HG03045 (cell line): ENCODE measurements around the gene THAP4.

Experiments
- ATAC-seq: cut with Tn5 transposase; IDR thresholded peaks from one replicate; pipeline ENCODE4 v1.9.1; 2021; ENCODE audit warnings: mild to moderate bottlenecking, moderate library complexity; ENCODE audit not compliant: unreplicated experiment

Gene THAP4, protein sequence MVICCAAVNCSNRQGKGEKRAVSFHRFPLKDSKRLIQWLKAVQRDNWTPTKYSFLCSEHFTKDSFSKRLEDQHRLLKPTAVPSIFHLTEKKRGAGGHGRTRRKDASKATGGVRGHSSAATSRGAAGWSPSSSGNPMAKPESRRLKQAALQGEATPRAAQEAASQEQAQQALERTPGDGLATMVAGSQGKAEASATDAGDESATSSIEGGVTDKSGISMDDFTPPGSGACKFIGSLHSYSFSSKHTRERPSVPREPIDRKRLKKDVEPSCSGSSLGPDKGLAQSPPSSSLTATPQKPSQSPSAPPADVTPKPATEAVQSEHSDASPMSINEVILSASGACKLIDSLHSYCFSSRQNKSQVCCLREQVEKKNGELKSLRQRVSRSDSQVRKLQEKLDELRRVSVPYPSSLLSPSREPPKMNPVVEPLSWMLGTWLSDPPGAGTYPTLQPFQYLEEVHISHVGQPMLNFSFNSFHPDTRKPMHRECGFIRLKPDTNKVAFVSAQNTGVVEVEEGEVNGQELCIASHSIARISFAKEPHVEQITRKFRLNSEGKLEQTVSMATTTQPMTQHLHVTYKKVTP

DNA sequence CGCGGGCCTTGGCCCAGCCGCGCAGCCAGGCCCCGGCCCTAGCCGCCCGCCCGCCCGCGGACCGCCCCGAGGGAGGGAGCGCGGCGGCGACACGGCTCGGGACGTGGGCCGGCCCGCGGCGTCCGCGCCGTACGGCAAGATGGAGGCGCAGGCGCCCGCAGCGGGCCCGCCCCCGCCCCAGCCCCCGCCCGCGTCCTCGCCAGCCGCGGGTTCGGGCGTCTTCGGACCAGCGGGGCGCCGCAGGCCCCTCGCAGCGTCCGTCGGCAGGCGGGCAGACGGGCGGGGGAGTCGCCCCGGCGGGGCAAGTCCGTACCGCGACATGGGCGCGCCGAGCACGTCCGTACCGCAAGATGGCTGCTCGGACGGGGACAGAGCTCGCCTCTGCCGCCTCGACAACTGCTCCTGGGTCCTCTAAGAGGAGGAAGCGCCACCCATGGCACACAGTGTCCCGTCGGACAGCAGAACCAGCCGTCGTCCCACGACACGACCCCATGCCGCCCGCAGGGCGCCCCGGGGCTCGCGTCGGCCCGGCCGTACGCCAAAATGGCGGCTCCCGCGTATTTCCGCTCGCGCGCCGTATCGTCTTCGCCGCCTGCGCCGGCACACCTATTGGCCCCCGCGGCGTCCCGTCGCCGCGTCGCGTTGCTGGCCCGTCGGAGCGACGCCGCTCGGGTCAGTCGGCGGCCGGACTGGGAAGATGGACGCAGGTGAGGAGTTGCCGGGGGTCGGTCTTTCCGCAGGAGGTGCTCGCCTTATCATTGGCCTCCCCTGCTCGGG is at the start of gene THAP4, which contains the start of gene ATG4B:
Gene THAP4, minus strand, starts transcription at position 141 of the 777 bp plus-strand sequence. CDS start 141 bp downstream, outside the sequence.
Gene ATG4B, plus strand, starts transcription at position 676 of the 777 bp plus-strand sequence. Its CDS starts 22 bp downstream, at position 698.
- peak; percentile 70 for ATAC-seq

DNA sequence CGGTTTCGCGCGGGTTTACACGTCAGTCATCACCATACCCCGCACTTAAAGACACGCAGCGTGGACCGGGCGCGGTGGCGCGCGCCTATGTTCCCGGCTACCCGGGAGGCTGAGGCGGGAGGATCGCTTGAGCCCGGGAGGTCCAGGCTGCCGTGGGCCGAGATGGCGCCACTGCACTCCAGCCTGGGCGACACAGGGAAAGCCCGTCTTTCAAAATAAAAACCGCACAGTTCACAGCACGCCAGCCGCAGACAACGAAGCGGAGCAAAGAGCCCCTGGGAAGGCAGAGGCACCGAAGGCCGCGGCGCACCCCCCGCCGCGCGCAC is 49.3 kb upstream of the THAP4 start:
- ATAC-seq = peak; percentile 17

DNA sequence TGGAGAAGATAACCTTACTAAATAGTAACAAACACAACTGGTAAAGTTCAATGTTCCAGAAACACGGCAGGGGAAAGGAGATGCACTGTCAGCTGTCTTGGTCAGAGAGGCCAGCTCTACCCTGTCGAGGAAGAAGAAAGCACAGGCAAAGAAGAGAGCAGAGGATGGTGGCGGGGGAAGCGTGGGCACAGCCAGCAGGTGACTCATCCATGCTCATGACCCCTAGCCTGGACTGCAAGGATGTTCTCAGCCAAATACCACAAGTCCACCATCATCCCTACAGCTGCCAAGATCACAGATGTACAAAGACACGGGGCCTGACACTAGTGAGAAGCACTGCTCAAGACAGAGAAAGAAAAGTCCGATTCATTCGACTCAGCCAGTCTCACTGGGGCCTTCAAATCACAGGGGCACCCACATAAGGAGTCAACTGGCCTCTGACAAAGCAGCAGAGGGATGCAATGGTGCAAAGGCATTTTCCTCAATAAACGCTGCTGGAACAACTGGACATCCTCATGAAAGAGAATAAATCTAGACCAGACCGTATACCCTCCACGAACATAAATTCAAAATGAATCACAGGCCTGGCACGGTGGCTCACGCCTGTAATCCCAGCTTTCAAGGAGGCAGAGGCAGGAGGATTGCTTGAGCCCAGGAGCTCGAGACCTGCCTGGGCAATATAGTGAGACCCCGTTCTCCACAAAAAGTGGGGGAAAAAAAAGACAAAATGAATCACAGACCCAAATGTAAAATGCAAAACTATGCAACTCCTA is 44.1 kb upstream of the THAP4 start:
- no peak for ATAC-seq

DNA sequence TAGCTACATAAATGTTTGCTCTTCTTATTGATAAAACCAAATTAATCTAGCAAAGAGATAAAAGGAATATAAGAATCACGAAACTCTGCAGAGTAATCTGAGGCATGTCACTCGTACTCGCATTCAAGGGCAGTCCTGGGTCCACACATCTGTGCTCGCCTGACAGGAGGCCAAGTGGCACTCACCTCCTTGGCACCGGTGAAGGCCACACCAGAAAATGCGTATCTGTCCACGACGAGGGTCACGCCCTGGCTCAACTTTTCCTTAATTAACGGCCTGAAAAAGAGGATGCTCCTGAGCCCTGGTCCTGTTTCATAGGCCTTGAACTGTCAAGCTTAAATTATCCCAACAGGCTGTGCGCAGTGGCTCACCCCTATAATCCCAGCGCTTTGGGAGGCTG is 43.1 kb upstream of the THAP4 start:
- no peak for ATAC-seq

DNA sequence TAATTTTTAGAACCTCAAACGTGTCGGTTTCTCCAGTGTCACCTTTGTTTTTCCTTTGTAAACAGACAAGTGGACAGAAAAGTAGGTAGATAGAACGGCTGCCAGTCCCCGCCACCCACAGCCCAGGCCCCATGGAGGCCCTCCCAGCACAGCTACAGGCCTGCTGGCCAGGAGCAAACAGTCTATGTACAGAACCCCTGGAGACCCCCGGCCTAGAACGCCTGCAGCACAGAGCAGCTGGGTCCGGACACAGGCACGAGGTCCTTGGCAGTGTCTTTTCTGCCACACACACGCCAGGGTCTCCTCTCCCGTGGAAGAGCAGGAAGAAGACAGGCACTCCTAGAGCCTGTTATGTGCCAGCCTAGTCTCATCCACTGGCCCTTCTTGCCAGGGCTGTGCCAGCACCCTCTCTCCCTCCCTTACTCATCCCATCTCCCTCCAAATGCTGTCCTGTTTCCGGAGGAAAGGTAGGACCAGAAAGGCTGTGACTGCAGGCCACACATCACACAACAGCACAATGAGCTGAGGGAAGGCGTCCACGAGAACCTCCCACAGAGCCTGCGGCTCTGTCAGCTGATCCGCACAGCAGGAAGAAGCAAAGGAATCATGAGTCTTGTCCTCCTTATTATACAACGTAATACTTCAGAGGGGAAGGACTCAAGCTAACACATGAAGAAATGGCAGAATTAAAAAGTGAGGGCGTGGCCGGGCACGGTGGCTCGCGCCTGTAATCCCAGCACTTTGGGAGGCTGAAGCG is 42.0 kb upstream of the THAP4 start:
- no peak for ATAC-seq

DNA sequence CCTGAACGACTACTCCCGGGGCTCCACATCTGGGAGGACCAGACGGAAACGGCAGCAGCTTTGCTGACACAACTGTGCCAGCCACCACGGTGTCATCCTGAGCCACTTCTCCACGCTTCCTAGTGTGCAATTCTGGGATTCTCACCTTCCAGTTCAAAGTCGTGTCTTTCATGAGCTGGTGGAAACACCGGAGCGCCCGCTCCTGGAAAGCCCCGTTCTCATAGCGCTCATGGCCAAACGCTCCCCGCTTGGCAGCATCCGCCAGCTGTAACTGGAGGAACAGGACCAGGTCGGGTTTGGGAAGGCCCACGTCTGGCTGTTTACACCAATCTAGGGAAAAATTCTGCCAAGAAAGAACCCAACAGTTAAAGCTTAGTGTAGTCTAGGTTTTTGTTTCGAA is 41.3 kb upstream of the THAP4 start:
- ATAC-seq = no peak

DNA sequence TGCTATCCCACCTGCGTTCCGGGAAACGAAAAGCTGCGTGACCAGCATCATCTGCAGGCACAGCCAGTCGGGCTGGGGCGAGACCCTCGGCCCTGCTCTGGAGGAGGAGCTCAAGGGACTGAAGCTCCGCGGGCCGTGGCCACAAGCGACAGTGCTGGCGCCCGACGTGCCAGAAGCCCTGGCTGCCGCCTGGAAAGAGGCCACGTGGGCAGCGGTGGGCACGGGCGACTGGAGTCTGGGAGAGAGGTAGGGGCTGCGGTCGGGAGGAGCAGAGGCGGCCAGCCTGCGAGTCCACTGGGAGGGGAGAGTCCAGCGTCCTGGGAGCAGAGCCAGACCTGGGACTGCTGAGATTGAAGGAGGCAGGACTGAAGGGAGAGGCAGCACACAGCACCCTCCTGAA is 40.4 kb upstream of the THAP4 start:
- ATAC-seq = no peak

DNA sequence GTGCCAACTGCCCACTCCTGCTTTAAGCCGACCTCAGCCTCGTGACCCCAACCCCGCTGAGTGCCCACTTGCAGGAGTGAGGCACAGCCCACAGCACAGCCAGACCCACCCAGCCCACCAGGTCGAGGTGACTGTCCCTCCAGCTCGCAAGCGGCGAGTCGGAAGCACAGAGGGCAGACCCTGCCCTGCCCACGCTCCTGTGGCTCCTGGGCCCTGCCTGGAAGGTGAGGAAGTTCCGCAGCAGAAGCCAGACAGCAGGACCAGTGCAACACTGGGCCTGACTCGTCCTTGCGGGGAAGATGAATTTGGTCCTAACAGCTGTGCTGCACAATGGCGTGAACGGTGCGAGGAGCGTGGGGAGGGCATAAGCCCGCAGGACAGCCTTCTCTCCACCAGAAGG is 39.7 kb upstream of the THAP4 start:
- no peak for ATAC-seq

DNA sequence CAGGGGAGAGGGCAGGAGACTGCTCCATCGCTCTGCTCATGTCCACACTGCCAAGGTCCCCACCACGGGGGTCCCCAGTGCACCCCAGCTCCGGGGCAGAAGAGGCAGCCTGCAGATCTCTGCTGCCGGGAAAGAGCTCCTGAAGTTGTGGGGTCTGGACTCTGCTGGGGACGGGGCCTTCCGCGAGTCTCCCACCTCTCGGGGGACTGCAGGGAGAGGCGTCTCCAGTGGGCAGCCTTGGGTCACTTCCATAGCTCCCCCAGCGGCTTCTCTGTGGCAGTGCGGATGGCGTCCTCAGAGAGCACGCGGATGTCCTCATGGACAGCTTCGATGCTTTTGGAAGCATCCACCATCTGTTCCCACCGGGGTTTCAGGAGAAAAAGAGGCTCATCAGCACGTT is 38.9 kb upstream of the THAP4 start:
- no peak for ATAC-seq

DNA sequence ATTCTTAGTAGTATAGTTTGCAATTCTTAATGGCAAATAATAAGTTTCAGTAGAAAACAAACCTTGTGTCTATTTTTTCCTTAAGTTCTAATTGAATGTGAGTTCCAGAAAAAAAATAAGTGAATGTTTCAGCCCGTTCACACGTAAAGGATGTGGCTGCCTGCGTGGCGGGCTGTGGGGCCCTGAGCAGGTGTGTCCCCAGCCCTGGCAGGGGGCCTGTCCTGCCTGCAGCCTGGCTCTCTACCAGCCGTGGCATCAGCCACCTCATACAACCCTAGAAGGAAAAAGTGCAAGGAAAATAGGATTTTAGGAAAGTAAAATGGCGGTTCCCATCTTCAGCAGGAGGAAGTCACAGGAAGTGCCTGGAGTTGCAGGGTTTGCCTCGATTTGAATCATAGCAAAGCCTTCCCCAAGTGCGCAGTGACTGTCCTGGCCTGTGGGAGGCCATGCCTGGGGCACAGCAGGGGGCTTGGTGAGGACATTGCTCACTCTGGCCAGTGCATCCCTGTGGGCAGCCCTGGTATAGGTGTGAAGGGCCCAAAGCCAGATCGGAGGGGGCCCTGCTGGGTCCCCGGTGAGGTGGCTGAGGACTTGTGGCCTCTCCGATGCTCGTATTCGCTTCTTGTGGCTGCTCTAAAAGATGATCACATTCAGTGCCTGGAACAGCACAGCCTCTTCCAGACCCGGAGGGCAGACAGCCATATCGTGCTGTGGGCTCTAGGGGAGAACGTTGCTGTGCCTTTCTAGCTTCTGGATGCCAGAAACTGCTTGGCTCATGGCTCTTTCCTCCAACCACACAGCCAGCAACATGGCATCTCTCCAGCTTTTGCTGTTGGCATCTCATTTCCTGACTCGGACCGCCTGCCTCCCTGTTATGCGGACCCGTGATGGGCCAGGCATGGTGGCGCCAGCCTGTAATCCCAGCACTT is 37.1 kb upstream of the THAP4 start:
- ATAC-seq = no peak

DNA sequence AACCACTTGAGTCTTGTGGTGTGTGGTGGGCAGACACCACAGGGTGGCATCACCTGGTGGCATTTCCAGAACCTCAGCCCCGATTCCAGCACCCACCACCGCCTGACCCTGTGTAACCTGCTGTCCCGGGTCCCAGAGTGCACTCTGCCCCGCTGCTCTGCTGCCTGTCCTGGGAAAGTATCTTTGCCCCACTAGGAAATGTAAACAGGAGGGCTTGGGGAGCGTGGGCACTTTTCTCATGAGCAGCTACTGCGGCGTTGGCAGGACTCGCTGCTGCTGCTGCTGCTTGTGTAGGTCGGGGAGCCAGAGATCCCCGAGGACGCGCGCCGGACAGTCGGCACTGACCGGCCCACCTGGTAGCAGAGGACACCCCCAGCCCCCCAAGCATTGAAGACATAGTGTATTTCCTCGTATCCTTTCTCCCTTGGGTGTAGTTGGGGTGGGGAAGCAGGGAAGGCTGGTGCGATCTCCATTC is 36.3 kb upstream of the THAP4 start:
- no peak for ATAC-seq

DNA sequence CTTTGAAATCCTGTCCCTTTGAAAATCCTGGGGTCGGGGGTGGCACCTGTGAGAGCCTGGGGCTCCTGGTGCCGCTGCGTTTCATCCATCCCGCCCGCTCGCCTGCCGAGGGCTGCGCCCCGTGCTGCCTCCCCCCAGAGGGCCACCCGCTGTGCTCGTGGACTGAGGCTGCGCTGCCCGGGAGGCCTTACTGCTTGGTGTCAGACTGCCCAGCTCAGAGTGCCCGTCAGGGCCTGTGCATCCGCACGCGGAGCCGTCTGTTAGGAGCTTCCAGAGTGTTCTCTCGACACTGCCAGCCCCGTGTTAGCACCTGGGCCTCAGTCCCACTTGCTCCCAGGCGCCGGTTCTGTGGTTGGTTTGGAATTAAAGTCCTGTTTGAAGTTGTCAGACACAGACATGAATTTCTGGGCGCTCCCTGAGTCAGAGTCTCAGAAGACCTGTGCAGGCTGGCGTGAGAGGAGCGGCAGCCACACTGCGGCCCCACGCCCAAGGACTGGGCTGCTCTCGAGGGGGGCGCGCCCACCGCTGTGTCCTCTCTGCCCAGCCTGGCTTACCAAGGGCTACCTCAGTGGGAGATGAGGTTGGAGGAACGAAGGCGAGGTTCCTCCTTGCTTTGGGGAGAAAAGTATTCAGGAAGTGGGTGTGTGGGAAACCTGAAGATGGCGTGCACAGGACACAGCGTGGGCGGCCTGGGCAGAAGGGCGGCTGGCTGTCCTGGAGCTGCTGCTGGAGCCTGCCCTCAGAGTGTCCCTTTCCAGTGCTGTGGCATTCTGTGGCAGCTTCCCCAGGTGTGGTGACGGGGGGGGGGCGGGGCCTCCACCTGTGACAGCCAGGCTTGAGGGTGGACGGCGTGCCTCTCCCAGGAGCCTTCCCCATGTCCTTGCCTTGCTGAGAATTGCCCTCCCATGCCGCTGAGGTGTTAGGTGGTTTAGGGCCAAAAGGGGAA is 35.6 kb upstream of the THAP4 start:
- no peak for ATAC-seq

DNA sequence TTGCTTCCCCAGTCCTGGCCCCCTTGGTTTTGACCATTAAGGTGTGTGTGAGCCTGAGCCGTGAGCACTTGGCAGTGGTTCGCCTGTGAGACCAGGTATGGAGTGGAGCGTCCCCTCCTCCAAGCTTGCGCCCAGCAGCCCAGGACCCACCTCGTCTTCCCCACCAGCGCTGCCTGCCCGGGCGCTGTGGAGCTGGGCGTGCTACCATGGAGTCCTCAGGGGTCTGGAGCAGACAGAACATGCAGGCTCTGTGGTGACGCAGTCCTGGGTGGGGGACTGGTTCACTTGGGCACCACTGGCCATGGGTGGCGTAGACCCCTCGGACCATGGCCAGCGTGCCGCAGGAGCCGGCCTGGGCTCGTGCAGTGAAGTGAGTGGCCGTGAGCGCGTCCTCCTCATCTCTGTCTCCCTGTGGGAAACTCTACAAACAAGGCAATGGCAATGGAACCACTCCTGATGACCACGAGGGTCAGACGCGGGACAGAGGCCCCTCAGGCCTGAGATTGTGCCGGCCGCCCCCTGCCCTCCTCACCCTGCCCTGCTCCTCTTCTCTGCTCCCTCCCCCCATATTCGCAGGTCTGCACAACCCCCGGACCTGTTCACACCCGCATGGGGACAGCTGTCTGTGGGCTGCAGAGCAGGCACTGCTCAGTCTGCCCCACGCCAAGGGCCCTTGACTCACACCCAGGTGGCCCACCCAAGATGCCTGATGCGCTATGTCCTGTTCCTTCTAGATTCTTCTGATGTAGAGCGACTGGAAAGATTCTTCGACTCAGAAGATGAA is 34.7 kb upstream of the THAP4 start:
- no peak for ATAC-seq

DNA sequence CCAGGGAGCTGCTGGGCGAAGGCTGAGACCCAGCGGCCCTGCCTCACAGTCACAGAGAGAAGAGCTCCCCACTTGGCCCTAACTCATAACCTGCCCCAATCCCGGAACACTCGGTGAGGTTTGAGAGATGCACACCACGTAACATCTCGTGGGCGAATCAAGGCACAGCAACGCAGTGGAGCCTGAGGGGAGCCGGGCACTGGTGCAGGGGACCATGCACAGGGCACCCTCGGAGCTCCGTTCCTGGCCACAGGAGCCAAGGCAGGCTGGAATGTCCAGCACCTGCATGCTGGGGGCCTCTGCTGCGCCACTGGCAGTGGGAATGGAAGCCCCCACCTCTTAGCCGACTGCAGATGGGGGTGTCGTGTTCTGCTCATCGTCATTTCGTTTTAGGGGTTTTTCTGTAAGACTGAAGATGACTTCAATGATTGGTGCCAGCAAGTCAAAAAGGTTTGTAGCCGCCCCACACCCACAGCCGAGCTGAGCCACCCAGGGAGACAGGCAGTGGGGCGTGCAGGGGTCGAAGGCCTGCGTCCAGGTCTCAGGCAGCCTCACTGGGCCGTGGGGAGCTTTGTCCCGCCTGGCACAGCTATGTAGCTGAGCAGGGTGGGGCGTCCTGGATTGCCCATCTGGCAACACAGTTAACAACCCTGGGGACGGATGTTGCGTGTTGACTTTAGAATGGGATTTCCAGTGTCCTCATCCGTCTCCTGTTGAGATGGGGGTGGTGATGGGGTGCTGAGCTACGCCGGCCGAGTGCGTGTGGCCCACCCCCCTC is 33.6 kb upstream of the THAP4 start:
- ATAC-seq = no peak

DNA sequence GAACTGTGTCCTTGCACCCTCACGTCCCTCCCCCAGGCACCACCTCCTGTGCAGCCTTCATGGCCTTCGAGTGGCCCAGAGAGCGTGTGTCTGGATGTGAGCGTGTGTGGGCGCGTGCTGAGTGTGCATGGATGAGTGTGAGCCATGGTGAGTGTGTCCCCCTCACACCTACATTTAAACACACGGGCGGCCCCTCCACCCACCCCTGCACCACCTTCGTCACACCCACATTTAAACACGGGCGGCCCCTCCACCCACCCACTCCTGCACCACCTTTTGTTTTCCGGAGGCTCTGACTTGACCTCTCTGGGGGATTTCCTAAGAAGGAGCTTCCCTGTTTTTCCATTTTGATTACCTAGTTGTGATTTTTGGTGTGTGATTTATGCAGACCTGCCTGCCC is 31.9 kb upstream of the THAP4 start:
- ATAC-seq = no peak

DNA sequence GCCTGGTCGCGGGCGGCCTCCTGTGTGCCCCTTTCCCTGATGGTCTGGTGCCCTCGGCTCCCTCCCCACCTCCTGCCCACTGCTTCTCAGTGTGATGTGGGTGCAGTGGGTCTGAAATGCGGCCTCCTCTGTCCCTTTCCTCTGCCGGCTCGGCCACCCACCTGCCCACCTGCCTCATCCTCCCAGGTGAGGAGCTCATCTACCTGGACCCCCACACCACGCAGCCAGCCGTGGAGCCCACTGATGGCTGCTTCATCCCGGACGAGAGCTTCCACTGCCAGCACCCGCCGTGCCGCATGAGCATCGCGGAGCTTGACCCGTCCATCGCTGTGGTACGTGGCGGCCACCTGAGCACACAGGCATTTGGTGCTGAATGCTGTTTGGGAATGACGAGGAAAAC is 31.4 kb upstream of the THAP4 start:
- no peak for ATAC-seq
